Measurements from ENCODE around the gene KIF6.

KIF6 gene

GRCh38 chr6:39386487-39386886, 338.7 kb downstream of the KIF6 start:
- Histone ChIP-seq H3K4me3 (replicated peaks; ENCODE audit: insufficient read depth, low read length) (no peak overlapping the region), H3K27me3 (ENCODE audit: insufficient read depth, poor library complexity, severe bottlenecking) (peaks cover 3% of the 10 kb centered on the region), H3K27ac (replicated peaks) (no peak overlapping the region)
- TF ChIP-seq REST (IDR thresholded peaks at IDR 0.05; ENCODE audit: insufficient replicate concordance, low read depth) (no peak), SPI1 (IDR thresholded peaks at IDR 0.05; ENCODE audit: borderline replicate concordance, low read depth) (no peak), POLR2AphosphoS5 (IDR thresholded peaks at IDR 0.05; ENCODE audit: low read depth) (no peak), CTCF (IDR thresholded peaks at IDR 0.05; ENCODE audit: insufficient read depth, low read length) (no peak), GABPA (IDR thresholded peaks at IDR 0.05; ENCODE audit: low read depth) (no peak)
- no peak for DNase-seq (ENCODE audit: low read depth in 1 of 2, low spot score in 1 of 2)

DNA sequence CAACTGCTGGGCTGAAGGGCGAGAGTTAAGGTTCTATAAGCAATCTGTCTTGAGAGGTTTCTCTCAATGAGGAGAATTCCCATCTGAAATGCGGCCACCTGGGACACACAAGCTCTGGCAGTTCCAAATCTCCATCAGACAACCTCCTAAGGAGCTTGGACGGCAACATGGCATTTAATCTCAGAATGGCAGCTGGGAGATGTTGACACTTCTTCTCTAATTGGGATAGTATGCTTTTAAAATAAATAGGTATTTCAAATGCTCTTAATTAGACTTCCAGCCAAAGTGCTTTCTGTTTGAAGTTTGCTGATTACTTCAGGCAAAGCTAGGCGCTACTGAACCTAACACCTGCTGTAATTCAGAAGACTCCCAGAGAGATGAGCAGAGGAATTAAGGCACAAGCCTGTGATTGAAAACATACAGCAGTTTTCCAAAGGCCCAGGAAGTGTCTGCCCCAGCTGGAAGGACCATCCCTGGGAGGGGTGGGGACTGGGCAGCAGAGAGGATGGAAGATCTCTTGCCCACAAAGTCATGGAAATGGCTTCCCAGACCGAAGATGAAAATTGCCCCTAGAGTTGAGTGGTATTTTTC, 343.6 kb downstream of the KIF6 start:
- H3K27ac ChIP-seq (replicated peaks): no peak overlapping the region

More for the DNA sequence above, 343.6 kb downstream of the KIF6 start:
- TF ChIP-seq REST (IDR thresholded peaks at IDR 0.05; ENCODE audit: insufficient replicate concordance, low read depth) (no peak), SPI1 (IDR thresholded peaks at IDR 0.05; ENCODE audit: borderline replicate concordance, low read depth) (no peak), POLR2AphosphoS5 (IDR thresholded peaks at IDR 0.05; ENCODE audit: low read depth) (no peak), CTCF (IDR thresholded peaks at IDR 0.05; ENCODE audit: insufficient read depth, low read length) (no peak)
- H3K4me3 ChIP-seq (replicated peaks; ENCODE audit: insufficient read depth, low read length): no peak overlapping the region
- no peak for DNase-seq (ENCODE audit: low read depth in 1 of 2, low spot score in 1 of 2)
- H3K27me3 ChIP-seq (ENCODE audit: insufficient read depth, poor library complexity, severe bottlenecking): peaks cover 3% of the 10 kb centered on the region
